NCI-H2171 treated with DMSO at 0.1 percent for 48 hours (cell line): Measurements from ENCODE around the gene SIM2.

Experiments used
- DNase-seq: peaks from one replicate; lab custom pipeline; 2025; lab: John Stamatoyannopoulos, UW

The SIM2 gene

DNA sequence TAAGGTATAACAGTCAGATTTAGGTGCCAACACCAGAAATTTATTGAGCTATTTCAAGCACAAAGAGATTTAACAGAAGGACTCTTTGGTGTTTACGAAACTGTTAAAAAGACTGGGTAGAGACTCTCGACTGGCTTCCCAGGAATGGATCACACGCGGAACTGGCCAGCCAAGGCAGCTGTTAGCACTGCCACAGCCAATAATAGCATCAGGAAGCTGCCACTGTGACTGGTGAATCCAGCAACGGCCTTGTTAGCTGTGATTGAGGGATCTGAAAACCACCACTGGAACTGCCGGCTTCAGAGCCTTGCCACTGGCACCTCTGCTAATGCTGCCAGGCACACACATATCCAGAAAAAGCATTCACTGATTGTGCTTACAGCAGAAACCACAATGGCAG is 10.6 kb upstream of the SIM2 start:
- no peak for DNase-seq

DNA sequence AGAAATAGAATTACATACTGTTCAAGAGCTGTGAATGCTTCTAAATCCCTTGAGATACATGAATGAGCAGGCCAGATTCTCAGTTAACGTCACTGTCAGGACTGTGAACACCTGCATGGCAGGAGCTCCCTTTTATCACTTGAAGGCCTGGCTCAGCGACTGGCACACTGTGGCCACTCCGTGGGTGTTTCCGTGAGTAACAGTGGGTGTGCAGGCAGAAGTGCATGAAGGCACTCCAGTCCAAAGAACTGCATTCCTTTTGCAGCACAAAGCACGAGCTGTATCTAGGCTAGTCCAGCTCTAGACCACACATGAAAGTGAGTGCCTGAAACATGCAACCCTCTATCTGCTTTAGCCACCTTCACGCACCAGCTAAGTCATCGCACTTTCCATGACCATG is 9.6 kb upstream of the SIM2 start:
- no peak for DNase-seq

DNA sequence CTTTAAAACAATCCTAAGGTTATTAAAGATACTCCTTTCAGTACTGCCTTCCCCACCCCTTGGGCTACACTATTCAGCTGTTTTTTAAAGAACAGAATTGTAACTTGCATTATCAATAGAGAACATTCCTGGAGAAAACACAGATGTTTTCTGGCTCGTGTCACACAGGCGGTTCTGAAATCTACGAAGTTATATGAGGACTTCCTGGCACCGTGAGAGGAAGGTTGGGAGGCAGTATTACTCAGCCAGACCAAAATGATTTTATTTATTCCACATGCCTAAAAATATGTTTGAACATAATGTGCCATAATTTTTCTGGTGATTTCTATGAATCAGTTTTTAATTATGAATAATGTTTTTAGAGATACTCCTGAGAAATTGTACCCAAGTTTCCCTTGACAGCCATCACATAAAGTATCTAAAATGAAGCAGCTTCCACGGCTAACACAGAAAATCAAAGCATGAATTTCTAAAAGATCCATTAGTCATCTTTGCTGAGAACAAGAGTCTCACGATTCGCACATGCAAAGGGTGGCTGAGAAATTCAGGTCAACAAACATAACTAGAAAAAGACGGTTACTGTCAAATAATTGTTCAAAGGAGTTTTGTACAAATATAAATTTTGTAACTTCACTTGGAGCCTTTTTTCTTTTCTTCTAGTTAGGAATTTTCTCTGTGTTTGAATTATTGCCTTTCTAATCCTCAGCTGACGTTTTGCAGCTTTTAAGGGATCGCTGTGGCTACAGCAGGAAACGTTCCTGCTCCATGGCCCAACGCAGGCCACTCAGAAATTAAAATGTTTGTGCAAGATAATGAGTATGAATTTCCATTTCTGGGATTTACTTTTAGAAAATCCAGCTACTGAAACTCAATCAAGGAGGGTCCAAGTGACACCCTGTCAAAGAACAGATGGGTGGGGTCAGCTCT is 8.0 kb upstream of the SIM2 start:
- DNase-seq: no peak

DNA sequence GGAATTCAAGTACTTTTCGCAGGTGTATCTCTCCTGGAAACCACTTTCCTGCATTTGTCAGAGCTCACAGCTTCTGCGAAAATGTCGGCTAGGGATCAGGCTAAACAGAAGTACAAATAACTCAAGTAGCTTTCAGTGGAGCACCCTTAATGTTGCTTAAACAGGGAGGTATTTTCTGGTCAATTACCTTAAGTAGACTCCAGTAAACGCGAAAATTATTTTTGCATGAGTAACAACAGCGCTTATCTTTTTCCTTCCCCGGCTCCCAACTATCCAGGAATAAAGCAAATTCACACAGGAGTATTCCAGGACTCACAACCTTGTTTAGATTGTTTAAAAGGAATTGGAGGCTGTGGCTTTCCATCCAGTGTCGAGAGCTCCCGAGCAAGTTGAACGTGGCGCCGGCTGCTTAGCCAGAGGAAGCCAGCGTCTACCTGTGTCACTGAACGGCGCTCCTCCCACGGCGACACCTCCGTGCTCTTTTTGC is 7.3 kb upstream of the SIM2 start:
- DNase-seq: peak; percentile 10

DNA sequence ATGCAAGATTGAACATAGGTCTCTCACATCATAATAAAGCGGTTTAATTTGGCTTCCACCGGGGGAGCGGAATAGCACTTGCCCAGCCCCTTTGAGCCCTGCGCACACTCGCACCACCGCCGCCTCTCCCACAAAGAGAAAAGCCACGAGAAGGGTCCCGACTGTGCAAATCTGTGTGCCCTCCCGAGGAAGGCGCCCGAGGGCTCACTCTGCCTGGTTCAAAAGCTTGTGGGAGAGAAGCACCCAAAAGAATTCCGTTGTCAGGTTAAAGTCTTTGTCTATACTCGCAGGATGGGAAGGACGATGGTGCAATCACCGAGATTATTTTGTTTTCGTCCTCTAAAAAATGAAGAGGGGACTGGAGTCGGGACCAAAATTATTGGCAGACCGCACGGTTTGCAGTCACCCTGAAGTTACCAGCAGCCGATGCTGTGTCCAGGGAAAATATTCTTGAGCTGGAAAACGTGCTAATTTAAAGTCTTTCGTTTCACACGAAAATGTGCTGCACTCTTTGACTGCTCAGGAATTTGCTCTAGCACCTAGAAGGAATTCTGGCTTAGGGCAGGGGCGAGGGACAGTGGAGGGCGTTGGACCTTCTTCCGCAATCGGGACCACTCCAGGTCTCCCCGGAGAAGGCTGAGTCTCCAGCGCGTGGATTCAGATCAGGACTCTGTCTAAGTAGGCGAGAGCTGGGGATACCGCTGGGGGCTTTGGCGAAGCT is 6.6 kb upstream of the SIM2 start:
- no peak for DNase-seq

DNA sequence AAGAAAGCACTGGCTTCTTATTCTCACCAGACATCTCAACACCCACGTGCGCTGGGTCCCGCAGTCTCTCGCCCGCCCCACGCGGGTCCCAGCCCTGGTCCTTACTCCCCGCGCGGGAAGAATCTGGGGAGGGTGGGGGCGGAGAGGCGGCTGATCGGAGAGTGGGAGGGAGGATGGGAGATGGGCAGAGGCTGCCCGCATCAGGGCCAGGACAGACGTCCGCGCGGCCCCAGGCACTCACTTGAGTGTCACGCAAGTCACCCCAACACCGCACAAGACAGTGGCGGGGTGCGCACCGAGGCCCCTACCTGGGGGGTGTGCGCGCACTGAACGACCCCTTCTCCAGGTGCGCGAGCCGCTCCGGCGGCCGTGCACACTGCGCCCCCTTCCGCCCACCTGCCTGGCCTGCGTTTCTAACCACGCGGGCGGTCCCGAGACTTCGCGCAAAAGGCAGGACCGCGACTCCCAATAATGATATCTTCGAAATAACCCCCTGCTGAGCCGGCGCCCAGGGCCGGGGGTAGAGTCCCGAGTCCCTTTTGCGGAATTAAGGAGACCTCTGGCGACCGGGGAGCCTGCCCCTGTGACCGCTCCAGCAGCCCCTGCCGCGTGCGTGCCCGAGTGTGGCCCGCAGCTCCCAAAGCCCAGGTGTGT is 6.0 kb upstream of the SIM2 start:
- no peak for DNase-seq

DNA sequence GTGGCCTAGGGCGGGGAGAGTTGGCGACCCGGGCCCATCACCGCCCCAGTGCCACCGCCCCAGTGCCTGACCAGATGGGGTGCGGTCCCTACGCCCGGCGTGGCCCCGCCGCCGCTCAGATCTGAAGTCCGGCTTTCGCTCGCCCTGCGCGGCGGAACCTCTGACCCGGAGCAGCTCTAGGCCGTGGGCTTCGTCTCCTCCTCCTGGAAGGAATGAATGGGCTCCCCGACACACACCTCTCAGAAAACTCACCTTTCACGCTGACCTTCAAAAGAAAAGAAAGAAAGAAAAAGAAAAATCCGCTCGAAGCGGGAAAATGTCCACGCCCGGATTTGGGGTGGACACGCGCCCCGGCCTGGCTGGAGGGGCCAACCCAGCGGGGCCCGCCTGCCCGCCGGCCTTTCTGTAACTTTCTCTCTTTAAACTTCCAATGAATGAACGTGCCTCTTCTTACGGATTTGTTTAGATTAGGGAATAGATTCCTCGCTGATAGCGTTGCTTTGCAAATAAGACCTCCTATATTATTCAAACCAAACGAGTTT is 5.4 kb upstream of the SIM2 start:
- DNase-seq: no peak

DNA sequence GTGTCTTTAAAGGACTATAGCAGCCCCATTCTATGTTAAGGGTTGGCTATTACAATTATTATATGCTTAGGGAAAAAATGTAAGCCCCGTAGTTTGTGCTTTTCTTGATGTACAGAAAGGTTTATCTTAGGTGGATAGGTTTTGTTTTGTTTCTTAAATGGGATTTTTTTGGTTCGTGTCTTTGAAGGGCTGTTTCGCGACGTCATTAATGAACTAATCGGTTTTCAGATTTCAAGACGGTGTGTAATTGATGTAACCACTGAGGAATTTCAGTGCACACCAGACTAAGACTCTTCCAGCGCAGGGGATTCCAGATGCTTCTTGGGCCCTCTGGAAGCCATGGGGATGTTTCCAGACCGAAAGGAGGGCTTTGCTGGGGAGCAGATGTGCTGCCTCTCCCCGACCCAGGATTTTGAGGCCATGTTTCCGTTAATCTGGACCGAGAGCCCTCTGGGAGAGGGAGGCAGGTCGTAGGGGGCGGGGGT is 4.8 kb upstream of the SIM2 start:
- no peak for DNase-seq

DNA sequence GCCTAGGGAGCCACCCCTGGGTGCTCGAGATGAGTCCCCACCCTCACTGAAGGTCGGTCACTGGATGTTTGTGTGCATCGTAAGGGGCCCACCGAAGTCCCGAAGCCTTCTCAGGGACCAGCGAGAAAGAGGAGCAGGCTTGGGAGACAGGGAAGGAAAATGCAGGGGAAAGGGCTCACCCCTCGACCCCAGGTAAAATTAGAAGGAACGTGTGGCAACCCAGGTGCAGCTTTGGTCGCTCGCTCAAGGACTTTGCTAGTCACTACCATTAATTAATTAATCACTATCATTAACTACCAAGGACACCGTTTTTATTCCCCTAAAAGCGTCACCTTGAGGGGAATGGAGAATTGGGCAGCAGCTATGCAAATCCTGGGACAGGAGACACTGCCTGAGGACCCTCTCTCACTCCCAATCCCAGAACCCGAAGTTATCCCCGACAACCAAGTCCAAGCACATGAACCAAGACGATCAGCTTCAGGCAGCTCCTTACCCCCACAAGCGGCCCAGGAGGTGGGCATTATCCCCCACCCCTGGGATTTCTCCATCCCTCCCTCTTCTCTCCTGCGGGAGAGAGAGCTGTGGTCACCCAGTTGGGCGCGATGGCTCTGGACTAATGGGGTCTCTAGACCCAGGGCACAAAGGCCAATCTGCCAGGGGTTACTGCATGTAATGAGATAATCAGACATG is 4.2 kb upstream of the SIM2 start:
- no peak for DNase-seq

DNA sequence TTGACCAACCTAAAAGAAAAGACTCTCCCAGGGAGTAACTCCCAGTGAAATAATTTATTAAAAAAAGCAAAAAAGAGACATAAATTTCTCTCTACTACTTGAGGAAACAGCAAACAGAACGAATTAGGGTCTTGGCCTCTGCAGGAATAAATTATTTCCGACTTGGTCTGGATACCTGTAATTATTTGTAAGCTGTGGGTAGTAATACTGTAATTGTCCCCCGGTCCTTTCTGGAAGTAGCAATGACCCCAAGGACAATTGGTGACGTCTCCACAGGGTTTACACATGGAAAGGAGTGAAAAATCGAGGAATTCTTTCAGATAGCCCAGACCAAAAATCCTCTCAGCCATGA is 3.7 kb upstream of the SIM2 start:
- no peak for DNase-seq

DNA sequence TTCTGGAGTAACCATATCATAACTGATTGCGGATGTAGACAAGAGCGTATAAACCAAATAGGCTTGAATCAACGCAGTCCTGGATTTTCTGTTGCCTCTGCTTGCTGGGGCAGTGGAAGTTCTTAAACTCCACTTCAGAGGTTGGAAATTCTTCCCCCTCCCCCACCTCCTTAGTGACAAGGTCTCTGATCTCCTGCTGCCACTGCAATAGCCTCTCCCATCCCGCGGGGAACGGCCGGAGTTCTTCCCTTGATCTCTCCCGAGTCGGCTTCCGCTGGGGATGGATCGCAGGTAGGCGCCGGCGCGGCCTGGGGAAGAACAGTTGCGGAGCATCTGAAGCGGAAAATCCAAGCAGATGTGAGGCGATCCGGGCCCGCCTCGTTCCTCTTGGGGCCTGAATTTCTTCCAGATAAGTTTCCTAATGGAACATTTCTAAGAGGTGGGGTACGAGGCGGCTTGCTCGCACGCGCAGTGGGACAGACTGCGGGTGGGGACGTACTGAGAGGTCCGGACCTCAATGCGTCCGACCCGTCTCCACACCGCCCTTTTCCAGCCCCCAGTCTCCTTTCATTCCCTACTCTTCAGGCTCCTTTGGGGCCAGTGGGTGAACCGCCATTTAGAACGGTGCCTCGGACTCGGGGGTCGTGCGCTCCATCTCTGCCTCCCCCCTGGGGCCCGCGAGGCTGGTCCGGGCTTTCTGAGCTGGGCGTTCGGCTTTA is 3.1 kb upstream of the SIM2 start:
- DNase-seq: peak; percentile 2

DNA sequence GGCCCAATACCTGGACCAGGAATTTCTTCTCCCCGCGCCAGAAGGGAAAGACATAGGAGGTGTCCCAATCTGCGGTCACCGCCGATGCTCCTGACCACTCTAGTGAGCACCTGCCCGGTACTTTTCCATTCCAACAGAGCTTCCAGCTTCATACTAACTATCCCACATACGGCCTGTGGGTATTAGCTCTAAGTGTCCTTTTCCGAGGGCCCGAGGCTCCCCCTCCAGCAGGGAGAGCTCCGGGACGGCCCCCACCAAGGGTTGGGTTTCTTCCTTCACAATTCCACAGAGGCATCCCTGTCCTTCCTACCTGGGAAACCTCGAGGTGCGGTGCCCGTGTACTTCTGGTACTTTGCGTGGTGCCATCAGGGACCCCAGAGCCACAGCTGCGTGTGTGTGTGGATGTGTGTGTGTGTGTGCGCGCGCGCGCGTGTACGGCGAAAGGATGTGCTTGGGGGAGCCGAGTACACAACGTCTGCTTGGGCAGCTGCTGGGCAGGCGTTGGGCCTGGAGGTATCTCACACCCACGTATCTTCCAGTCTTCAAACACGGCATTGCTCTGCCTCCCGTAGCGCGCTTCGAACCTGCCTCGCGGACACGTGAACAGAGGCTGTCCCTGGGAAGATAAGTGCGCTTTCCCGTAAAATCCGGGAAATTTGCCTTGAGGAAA is 2.4 kb upstream of the SIM2 start:
- no peak for DNase-seq

DNA sequence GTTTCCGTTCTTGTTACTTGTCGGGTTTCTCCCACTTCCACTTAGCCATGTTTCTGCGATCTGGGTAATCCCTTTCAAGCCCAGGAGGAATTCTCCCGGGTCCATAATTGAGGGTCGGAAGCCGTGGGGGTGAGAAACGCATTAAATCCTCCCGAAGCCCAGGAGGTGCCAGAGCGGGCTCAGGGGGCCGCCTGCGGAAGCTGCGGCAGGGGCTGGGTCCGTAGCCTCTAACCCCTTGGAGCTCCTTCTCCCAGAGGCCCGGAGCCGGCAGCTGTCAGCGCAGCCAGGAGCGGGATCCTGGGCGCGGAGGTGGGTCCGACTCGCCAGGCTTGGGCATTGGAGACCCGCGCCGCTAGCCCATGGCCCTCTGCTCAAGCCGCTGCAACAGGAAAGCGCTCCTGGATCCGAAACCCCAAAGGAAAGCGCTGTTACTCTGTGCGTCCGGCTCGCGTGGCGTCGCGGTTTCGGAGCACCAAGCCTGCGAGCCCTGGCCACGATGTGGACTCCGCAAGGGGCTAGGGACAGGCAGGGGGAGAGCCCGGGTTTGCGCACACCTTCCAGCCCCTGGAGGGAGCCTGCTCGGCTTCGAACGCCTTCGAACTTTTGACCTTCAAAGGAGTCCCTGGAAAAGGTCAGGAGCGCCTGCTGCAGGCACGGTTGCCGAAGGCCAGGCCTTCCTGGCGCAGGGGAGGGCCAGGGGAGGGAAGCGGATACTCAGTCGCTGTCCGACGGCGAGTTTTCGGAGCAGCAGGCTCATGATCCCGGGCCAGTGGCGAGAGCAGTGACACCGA is 1.7 kb upstream of the SIM2 start:
- DNase-seq: no peak

DNA sequence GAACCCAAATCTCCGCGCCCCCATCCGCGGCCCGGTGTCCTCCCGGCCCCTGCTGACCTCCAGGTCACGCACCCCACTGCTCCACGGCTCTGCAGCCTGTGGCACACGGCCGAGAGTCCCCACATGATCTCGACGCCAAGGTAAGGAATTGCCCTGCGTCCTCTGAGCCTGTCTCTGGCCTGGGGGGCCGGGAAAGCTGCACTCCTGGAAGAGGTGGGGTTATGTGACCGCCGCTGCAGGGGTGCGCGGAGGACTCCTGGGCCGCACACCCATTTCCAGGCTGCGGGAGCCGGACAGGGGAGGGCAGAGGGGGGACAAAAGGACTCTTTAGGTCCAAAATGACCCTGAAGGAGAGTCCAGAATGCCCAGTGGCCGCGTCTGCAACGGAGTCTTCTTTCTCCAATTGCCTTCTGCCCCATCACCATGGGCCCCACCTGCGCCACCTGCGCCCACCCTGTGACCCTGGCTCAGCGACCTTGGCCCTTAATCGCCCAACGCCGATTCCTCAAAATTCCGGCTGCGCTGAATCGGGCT is 997 bp upstream of the SIM2 start:
- DNase-seq: no peak

DNA sequence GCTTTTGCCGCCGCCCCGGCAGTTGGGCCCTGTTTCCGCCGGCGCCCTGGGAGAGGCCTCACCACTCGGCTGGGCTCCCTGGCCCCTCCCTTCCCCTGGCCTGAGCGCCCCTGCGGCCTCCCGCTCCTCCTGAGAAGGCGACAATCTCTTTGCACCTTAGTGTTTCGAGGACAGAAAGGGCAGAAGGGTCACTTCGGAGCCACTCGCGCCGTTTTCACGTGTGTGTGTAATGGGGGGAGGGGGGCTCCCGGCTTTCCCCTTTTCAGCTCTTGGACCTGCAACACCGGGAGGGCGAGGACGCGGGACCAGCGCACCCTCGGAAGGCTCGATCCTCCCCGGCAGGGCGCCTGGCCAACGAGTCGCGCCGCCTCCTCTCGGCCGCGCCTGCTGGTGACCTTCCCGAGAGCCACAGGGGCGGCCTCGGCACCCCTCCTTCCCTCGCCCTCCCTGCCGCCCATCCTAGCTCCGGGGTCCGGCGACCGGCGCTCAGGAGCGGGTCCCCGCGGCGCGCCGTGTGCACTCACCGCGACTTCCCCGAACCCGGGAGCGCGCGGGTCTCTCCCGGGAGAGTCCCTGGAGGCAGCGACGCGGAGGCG is 432 bp upstream of the SIM2 start:
- no peak for DNase-seq

DNA sequence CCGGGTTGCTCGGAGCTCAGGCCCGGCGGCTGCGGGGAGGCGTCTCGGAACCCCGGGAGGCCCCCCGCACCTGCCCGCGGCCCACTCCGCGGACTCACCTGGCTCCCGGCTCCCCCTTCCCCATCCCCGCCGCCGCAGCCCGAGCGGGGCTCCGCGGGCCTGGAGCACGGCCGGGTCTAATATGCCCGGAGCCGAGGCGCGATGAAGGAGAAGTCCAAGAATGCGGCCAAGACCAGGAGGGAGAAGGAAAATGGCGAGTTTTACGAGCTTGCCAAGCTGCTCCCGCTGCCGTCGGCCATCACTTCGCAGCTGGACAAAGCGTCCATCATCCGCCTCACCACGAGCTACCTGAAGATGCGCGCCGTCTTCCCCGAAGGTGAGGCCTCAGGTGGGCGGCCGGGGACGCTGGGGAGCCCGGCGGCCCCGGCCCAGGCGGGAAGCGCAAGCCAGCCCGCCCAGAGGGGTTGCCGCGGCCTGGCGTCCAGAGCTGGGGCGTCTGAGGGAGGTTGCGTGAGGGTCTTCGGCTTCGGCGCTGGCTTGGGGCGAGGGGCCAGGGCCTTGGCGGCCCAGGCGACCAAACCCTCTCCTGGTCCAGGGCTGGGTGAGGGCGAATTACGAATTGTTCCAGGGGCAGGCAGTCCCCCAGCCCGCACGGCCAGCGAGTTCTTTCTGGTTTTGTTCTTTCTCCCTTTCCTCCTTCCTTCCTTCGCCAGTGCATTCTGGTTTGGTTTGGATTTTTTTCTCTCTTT is 805 bp downstream of the SIM2 start:
- no peak for DNase-seq

DNA sequence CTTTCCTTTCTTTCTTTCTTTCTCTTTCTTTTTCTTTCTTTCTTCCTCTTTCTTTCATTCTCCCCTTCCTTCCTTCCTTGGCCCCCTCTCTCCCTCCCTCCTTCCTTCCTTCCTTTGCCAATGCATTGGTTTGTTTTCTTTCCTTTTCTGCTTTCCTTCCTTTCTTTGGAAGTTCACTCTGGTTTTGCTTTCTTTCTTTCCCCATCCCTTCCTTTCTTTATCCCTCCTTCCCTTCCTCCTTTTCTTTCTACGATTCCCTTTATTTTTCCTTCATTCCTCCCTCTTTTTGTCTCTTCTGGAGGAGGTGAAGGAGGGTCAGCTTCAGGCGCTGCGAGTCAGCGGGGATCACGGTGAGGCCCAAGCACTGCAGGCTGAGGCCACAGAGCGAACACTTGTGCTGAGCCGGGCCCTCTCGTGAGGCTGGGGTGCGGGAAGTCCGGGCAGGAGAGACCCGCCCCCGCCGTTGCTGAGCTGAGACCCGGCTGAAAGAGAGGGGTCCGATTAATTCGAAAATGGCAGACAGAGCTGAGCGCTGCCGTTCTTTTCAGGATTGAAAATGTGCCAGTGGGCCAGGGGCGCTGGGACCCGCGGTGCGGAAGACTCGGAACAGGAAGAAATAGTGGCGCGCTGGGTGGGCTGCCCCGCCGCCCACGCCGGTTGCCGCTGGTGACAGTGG is 1.5 kb downstream of the SIM2 start:
- no peak for DNase-seq
